Stimulated activated CD4-positive, alpha-beta T cell treated with anti-CD3 and anti-CD28 coated beads, Interleukin-15, amount 100 ng/mL, for 1 hour (primary cell): Measurements from ENCODE around the gene NUP85.
A peak's percentile ranks its signal among the peaks of the same experiment; 100 is the strongest.
"Not testable (repeated sequence)": the region's sequence is repeated elsewhere in the genome, so short reads cannot be mapped to it uniquely, and the experiment has no call there.

Experiments used
- DNase-seq, 2 donors: peaks; one replicate each; pipeline ENCODE4 v3.0.0-alpha.2; 2020; ENCODE audit warnings: low read depth in 1 of 2, low spot score in 1 of 2

The NUP85 gene

DNA sequence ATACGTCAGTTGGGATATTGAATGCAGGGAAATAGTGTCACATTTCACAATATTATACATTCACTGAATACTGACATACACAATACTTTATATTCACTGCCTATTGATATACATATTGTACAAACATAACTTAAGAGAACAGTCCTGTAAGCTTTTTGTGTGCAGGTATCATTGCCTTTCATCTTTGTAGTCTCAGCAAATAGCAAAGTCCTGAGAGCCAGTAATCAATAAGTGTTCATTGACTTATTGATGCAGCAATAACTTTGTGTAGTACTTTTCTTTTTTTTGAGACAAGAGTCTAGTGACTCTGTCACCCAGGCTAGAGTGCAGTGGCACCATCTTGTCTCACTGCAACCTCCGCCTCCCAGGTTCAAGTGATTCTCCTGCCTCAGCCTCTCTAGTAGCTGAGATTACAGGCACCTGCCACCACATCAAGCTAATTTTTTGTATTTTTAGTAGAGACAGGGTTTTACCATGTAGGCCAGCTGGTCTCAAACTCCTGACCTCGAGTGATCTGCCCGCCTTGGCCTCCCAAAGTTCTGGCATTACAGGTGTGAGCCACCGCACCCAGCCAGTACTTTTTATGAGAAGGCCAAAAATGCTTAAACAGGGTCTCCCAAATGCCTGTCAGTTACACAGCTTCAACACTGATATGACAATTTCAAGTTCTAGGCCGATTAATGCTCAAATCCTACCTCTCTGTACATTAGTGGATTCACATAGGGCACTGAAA is 5.4 kb upstream of the NUP85 start:
- no peak for DNase-seq

DNA sequence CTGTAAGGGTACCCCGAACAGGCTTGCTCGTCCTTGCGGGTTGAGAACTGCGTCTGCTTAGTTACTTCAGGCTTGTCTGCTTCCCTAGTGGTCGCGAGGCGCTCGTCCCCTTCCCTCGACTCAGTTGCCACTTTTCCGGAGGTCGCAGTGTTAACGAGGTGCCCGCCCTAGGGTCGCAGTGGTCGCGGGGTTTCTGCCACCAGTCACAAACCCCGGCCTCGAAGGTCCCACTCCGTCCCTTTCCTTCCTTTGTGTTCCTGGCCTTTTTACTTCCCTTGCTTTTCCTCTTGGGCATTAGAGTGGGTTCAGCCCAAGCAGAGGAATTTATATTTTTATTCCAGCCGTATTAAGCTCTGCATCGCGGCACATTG is 299 bp downstream of the NUP85 start:
- no peak for DNase-seq

DNA sequence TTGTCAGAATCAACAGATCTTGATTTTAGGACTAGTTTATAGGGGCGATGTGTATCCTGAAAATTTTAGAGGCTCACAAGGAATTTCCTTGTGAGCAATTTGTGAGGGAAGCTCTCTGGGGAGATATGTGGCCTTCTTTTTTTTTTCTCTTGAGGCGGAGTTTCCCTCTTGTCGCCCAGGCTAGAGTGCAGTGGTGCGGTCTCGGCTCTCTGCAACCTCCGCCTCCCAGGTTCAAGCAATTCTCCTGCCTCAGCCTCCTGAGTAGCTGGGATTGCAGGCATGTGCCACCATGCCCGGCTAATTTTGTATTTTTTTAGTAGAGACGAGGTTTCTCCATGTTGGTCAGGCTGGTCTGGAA is 1.6 kb downstream of the NUP85 start:
- DNase-seq = not testable (repeated sequence)

DNA sequence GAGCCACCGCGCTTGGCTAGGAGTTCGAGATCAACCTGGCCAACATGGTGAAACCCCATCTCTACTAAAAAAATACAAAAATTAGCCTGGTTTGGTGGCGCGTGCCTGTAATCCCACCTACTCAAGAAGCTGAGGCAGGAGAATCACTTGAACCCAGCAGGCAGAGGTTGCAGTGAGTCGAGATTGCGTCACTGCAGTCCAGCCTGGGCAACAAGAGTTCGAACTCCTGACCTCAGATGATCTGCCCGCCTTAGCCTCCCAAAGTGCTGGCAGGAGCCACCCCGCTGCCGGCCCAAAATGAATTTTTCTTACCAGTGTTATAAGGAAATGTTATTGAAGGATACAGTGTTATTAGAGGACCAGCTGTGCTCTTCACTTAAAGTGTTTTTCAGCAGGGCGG is 2.3 kb downstream of the NUP85 start:
- DNase-seq = no peak

DNA sequence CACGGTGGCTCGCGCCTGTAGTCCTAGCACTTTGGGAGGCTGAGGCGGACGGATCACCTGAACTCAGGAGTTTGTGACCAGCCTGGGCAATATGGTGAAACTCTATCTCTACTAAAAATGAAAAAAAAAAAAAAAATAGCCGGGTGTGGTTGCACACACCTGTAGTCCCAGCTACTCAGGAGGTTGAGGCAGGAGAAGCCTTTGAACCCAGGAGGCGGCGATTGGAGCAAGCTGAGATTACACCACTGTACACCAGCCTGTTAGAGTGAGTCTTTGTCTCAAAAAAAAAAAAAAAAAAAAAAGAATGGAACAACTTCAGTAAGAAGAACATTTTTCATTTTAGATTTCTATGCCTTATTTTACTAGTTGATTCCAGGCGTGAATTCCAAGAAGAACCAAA is 2.7 kb downstream of the NUP85 start:
- no peak for DNase-seq

DNA sequence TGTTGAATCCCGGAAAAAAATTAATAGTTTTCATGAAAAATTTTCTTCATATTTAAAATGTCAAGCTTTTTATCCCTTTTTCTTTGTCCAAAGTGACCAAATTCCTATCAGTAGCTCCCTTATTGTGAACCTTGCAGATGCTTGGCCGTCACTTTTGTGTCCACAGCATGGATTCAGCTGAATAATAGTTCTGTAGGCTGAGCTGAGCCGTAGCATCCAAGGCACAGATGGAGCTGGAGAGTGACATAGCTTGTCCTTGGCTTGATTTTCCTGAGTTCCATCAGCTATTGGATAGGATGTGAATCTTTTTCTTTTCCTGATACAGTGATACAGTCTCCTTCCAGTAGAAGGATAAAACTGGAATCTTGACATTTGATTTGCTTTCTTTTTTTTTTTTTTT is 3.6 kb downstream of the NUP85 start:
- no peak for DNase-seq

DNA sequence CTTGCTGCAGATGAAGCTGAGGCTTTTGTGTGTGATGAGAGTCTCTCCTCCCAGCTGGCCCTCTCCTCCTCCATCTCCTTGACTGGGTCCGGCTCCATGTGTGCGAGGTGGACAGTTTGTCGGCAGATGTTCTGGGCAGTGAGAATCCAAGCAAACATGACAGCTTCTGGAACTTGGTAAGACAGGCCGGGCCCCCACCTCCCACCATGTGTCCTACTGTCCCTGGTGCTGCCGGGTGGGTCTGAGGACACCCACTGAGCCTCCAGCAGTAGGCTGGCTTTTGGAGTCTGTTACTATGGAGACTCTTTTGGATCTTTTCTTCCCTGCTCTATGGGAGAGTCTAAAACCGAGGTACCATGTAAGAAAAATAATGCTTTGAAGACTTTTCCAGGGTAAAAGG is 12.7 kb downstream of the NUP85 start:
- DNase-seq = no peak

DNA sequence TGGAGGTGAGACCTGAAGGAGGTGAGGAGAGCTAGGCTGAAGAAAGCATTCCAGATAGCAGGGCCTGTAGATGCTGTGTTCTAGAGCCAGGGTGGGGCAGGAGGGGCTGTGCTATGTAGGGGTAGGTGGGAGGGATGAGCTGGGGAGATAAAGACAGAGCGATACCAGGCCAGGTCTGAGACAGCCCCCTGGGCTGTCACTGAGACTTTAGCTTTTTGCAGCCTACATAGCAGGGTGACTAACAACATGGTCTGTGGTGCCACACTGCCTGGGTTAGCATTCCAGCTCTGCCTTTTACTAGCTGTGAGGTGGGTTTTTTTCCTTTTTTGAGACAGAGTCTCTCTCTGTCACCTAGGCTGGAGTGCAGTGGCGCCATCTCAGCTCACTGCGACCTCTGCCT is 14.3 kb downstream of the NUP85 start:
- no peak for DNase-seq

DNA sequence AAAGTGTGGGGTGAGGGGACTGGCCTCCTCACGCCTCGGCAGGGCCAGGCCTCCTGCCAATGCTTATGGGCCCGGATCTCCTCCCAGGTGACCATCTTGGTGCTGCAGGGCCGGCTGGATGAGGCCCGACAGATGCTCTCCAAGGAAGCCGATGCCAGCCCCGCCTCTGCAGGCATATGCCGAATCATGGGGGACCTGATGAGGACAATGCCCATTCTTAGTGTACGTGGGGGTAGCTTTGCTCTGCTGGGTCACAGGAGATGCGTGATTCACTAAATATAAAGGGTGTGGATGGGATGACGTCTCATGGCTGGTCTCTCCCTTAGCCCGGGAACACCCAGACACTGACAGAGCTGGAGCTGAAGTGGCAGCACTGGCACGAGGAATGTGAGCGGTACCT is 19.5 kb downstream of the NUP85 start:
- DNase-seq = no peak

DNA sequence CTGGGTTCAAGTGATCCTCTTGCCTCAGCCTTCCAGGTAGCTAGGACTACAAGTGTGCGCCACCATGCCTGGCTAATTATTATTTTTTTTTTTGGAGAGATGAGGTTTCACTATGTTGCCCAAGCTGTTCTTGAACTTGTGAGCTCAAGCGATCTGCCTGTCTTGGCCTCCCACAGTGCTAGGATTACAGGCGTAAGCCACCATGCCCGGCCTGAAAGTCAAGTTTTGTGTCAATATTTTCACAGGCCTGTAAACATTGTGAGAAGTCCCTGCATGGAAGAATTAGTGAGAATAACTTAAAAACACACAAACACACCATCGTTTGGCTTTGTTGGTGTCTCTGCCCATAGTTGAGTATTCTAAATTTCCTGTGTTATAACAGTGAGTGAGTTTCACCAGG is 22.2 kb downstream of the NUP85 start:
- no peak for DNase-seq

DNA sequence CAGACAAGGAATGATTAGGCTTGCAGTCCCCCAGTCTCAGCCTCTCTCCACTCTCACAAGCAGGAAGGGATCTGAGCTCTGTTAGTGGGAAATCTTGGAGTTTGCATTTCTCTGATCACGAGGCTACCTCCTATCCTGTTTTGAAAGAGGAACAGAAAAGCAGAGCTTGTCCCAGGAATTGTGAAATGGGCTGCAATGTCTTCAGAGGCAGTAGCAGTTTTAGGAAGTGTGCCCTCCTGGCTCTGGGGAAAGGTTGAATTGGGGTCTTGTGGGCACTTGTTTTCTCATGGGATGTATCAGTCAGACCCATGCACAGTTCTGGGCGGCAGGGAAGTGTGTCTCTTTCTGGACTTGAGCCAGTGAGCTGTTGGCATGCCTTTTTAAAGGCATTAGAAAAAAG is 22.8 kb downstream of the NUP85 start:
- DNase-seq = no peak

DNA sequence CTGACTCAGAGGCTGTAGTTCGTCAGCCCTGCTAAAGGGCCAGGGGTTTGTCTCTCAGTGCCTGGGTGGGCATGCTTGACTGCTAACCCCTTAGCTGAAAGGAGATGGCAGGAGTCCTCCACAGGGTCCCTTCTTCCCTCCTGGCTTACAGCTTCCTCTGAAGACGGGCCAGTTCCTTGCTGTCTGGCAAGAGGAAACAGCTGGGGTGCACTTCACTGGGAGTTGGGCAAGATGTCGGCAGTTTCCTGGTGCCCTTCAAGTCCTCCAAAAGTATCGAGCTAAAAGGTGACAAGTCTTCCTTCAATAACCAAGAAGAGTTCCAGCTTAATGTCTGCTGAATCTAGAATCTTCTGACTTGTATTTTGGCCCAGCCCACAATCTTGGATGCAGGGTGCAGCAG is 23.4 kb downstream of the NUP85 start:
- DNase-seq = no peak

DNA sequence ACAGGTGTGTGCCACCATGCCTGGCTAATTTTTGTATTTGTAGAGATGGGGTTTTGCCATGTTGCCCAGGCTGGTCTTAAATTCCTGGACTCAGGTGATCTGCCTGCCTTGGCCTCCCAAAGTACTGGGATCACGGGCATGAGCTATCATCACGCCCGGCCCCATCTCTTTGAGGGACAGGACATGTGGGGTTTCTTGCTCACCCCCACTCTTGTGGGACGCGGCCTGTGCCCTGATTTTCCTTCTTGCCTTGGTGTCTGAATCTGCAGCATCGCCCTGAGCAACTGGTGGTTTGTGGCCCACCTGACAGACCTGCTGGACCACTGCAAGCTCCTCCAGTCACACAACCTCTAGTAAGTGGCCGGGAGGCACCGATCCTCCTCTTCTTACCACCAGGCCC is 25.6 kb downstream of the NUP85 start:
- no peak for DNase-seq

DNA sequence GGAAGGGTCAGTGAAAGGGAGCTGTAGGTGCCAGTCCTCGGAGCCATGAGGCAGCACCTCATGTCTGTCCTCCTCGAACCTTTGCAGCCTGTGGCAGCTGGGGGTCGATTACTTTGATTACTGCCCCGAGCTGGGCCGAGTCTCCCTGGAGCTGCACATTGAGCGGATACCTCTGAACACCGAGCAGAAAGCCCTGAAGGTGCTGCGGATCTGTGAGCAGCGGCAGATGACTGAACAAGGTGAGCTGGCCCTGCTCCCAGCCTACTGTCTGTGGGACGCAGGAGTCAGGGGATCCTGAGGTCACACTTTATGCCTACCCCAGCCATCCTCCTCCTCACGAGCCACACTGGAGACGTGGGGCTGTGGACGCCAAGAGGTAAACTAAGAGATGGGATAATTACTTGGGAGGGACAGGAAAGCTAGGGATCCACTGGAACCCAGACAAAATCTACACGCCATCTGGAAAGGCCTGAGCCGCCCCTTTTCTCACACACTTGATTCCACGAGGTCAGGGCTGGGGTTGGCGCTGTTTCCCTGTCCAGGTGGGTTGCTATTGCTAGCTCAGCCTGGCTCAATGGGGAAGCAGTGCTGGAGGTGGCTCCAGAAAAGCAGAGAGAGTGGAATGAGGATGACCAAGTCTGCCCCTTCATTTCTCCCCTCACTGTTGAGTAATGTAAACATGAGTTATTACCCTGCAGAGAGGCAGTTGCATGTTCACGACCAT is 26.4 kb downstream of the NUP85 start:
- DNase-seq = no peak

DNA sequence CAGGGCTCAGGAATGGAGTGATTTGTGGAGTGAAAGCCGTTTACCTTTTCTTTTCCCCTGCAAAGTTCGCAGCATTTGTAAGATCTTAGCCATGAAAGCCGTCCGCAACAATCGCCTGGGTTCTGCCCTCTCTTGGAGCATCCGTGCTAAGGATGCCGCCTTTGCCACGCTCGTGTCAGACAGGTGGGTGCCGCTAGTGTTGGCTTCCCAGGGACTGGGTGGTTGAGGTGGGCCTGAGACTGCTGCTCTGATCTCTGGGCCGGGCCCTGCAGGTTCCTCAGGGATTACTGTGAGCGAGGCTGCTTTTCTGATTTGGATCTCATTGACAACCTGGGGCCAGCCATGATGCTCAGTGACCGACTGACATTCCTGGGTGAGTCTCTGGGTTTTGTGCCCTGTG is 27.3 kb downstream of the NUP85 start:
- no peak for DNase-seq

DNA sequence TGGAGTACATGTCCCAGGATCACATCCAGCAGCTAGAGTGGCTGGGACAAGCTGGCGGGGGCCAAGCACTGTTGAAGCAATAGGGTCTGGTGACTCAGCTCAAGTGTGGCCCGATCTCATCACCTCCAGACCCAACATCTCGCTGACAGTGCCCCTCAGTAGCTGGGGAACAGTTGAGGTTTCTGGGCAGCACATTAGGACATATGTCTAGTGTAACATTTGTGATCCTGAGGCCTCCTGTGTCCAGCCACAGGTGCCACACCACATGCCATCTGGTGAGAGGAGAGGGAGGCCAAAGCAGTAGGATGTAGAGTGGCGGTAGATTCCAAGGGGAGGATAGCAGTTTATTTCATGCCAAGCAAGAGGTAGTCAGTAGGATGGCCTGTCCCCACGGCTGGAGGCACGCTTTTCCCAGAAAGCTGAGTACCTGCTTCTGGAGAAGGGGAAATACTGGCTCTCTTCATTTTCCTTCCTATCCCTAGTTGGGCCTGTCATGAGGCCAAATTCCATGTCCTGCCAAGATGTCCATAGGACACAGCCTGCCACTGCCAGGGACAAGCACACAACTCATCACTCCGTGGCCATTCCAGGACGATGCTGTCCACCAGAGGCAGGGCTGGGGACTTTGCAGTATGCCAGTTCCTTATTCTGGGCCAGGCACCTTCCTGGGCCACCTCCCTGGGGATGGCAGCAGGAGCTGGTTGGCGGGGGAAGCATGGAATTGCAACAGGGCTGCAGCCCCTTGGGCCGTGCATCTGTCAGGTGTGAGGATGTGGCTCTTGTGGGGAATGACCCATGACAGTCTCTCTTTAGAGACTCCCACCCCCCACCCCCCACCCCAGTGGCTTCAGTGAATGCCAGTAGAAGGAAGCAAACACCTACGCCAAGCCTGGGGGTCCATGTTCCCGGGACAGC is 31.9 kb downstream of the NUP85 start:
- no peak for DNase-seq

DNA sequence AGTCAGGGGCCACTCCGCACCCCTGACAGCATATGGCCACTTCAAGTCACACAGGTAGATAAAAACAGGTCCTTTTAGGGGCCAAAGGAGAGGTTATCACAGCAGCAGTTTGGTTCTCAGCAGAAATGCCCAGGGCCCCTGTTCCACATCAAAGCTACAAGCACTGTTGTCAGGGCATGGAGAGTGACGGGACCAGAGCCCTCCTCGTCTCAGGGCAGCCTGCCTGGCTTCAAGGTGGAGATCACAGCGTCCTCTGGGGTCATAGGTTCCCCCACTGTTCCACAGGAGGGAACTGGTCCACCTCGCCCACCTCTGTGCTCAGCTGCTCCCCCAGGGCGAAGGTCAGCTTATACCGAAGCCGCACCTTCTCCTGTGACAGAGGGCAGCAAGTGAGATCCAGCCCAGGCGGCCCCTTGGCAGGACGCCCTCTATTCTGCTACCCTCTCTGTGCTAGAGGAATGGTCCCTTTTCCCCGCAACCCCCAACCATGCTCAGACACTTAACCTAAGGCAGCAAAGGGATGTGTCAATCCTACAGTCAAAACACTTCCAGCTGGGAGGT is 32.6 kb downstream of the NUP85 start:
- no peak for DNase-seq

DNA sequence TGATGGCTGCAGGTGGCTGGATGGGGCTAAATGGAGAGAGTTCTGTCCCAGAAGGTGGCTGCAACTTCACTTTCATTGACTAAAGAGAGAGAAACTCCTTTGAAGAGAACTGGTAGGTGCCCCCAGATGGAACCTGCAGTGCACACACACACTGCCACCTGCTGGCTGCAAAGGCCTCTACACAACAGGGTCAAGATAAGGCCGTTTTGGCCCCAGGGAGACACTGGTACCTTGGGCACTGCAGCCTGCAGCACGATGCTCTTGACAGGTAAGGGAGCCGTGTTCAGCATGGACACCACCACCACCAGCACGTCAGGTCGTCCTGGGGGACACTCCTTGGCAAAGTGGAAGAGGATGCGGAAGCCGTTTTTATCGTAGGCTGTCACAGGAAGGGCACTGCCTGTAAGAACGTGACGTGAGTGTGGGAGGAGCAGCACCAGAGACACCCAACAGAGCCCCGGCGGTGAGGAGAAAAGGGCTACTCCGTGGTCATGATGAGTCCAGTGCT is 33.3 kb downstream of the NUP85 start:
- DNase-seq = peak; percentile 39 to 45

DNA sequence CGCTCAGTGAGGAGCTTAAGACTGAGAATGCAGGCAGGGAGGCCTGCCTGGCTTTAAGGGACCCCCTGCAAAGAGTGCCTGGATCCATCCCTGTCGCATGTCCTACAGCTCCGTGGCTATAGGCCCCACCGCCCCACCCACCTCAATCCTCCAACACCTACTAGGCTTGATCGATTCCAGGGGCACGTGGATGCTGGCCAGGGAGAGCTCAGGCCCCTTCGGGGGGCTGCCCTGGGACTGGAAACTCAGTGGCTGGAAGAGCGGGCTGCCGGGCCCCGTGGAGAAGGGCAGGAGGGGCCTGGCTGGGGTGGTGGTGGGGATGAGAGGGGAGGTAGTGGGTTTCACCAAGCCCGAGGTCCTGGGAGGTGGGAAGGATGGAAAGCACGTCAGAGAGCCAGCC is 33.7 kb downstream of the NUP85 start:
- DNase-seq = no peak

DNA sequence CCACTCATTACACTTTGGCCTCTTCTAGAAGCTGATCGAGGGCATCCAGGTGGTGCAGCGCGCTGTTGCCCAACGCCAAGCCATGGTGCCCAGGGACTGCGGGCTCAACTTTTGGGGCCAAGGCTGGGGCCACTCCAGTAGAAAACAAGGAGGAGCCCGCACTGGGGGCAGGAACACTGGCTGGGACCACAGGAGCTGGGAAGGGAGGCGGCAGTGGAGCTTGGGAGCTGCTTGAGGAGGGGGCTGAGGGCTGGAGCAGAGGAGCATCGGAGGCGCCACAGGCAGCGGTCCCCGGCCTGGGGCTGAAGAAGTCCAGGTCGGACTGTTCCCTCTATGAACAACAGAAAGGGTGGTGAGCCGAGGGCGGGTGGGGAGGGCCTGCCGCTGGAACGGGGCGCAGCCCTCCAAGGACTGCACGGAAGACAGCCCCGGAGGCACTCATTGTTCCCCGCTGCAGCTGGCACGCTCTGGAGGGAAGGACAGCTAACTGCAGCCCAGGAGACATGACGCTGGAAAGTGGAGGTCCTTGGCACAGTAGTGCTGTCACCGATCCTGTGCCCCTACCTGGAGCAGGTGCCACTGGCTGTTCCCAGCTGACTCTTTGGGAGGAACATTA is 34.4 kb downstream of the NUP85 start:
- no peak for DNase-seq
